Ishikawa (cell line): ENCODE measurements around the gene PRKCB.

Experiments
- CEBPB ChIP-seq: IDR thresholded peaks from 2 replicates; pipeline ENCODE4 v1.6.1; 2012
- CREB1 ChIP-seq: IDR thresholded peaks from 2 replicates; pipeline ENCODE4 v1.6.1; 2012; ENCODE audit warnings: low read depth
- EGR1 ChIP-seq: IDR thresholded peaks from 2 replicates; pipeline ENCODE4 v1.6.1; 2012
- EP300 ChIP-seq: IDR thresholded peaks from 2 replicates; pipeline ENCODE4 v1.6.1; 2012; ENCODE audit warnings: borderline replicate concordance
- FOXM1 ChIP-seq: IDR thresholded peaks from 2 replicates; pipeline ENCODE4 v1.6.1; 2012; ENCODE audit warnings: low read depth, borderline replicate concordance
- NFIC ChIP-seq: IDR thresholded peaks from 2 replicates; pipeline ENCODE4 v1.6.1; 2012
- RAD21 ChIP-seq: IDR thresholded peaks from 2 replicates; pipeline ENCODE4 v1.6.1; 2012; ENCODE audit warnings: low read depth
- TAF1 ChIP-seq: IDR thresholded peaks from 2 replicates; pipeline ENCODE4 v1.6.1; 2012; ENCODE audit warnings: low read depth, mild to moderate bottlenecking
- TCF12 ChIP-seq: IDR thresholded peaks from 2 replicates; pipeline ENCODE4 v1.6.1; 2012; ENCODE audit warnings: low read depth
- TEAD4 ChIP-seq: IDR thresholded peaks from 2 replicates; pipeline ENCODE4 v1.6.1; 2012
- YY1 ChIP-seq: IDR thresholded peaks from 2 replicates; pipeline ENCODE4 v1.6.1; 2012; ENCODE audit warnings: low read depth
- ZBTB7A ChIP-seq: IDR thresholded peaks from 2 replicates; pipeline ENCODE4 v1.6.1; 2012; ENCODE audit warnings: low read depth
- TF ChIP-seq, protein P1 (sequence below): IDR thresholded peaks from 2 replicates; pipeline ENCODE4 v1.6.1; 2012; ENCODE audit warnings: low read depth, mild to moderate bottlenecking
- TF ChIP-seq, protein P2 (sequence below): IDR thresholded peaks from 2 replicates; pipeline ENCODE4 v1.6.1; 2012
- TF ChIP-seq, protein P3 (sequence below): IDR thresholded peaks from 2 replicates; pipeline ENCODE4 v1.6.1; 2012

Gene PRKCB

DNA sequence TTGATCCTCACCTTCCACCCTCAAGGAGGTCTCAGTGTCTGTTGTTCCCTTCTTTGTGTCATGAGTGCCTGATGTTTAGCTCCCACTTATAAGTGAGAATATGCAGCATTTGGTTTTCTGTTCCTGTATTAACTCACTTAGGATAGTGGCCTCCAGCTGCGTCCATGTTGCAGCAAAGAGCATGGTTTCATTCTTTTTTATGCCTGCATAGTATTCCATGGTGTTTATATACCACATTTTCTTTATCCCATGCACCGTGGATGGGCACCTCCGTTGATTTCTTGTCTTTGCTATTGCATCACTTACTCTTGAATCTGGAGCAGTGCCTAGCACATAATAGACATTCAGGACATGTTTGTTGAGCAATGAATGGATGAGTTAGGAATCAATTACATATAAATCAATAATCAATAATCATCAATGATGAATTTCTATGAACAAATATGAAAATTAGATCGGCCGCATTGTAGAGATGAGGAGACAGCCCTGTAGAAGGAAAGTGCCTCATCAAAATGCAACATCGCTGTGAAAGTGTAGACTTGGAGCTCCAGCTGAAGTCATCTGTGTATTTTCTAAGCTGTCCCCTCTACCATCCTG, 129.5 kb downstream of the PRKCB start:
- no peak for TF ChIP-seq CREB1
- TF ChIP-seq EGR1, result no peak
- TF ChIP-seq, protein P1, sequence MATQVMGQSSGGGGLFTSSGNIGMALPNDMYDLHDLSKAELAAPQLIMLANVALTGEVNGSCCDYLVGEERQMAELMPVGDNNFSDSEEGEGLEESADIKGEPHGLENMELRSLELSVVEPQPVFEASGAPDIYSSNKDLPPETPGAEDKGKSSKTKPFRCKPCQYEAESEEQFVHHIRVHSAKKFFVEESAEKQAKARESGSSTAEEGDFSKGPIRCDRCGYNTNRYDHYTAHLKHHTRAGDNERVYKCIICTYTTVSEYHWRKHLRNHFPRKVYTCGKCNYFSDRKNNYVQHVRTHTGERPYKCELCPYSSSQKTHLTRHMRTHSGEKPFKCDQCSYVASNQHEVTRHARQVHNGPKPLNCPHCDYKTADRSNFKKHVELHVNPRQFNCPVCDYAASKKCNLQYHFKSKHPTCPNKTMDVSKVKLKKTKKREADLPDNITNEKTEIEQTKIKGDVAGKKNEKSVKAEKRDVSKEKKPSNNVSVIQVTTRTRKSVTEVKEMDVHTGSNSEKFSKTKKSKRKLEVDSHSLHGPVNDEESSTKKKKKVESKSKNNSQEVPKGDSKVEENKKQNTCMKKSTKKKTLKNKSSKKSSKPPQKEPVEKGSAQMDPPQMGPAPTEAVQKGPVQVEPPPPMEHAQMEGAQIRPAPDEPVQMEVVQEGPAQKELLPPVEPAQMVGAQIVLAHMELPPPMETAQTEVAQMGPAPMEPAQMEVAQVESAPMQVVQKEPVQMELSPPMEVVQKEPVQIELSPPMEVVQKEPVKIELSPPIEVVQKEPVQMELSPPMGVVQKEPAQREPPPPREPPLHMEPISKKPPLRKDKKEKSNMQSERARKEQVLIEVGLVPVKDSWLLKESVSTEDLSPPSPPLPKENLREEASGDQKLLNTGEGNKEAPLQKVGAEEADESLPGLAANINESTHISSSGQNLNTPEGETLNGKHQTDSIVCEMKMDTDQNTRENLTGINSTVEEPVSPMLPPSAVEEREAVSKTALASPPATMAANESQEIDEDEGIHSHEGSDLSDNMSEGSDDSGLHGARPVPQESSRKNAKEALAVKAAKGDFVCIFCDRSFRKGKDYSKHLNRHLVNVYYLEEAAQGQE, result no peak
- TF ChIP-seq TEAD4, result no peak

DNA sequence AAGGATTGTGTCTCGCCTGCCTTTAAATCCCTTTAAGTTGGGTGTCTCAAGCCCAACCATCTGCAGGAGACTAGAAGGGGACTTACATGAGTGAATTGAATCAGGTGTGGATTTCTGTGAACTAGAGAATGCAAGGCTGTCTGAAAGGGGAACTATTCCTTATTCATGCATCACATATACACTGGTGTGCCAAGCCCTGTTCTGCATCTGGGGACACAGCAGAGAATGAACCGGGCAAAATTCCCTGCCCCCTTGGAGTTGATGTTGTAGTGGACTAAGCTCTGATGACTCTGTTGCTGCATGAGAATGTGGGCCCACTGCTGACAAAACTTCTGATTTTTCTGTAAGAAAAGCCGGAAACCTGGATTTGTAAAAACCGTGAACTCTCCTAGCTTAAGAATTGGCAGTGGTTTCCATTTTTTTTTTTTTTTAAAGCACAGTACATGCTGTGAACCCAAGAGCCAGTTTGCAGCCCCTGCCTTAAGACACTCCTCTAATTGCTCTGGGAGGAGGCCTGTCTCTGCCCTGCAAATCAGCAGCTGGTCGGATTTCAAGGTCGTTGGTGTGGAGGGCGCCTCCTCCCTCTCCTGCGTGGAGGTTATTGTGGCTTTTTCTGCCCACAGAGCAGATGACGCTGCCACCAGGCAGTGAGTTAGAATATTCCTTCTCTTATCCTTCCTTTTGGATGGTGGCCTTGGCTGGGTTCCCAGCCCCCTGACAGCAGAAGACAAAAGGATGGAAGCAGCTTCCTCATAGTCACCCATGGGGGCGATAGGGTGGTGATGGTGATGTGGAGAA, 131.0 kb downstream of the PRKCB start:
- no peak for TF ChIP-seq CREB1
- TF ChIP-seq FOXM1, result no peak
- TF ChIP-seq TEAD4, result no peak

DNA sequence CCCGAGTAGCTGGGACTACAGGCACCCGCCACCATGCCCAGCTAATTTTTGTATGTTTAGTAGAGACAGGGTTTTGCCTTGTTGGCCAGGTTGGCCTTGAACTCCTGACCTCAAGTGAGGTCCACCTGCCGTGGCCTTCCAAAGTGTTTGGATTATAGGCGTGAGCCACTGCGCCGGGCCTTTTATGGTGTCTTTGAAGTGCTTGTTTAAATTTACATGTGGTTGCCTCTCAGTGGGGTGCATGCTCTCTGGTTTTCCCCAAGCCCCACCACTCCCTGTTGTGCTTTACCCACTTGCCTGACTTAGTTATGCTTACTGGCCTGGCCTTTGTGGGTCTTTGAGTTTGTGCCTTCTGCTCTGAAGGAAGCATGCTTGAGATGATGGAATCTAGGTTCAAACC, 132.0 kb downstream of the PRKCB start:
- TF ChIP-seq TAF1 (no peak), CEBPB (no peak), EGR1 (no peak), ZBTB7A (no peak), CREB1 (no peak), FOXM1 (no peak), NFIC (no peak), EP300 (no peak)
- TF ChIP-seq, protein P2, sequence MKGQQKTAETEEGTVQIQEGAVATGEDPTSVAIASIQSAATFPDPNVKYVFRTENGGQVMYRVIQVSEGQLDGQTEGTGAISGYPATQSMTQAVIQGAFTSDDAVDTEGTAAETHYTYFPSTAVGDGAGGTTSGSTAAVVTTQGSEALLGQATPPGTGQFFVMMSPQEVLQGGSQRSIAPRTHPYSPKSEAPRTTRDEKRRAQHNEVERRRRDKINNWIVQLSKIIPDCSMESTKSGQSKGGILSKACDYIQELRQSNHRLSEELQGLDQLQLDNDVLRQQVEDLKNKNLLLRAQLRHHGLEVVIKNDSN, result no peak
- TF ChIP-seq, protein P1, result no peak
- TF ChIP-seq, protein P3, sequence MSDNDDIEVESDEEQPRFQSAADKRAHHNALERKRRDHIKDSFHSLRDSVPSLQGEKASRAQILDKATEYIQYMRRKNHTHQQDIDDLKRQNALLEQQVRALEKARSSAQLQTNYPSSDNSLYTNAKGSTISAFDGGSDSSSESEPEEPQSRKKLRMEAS, result no peak

DNA sequence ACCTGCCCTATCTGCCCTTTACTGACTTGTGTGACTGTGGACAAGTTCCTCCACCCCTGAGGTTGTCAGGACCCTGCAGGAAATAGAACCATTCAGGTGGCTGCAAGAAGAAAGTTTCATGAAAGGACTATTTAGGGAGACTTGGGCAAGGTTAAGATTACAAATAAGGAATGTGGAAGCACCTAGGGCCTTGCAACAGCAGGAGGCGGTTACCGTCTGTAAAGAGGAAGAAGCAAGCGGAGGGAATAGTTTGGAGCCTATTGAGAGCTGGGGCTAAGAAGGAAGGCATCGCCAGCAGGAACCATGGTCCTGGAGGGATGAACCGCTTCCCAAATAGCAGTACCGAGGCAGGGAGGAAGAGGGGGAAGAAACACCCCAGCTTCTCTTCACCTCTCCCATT, 132.4 kb downstream of the PRKCB start:
- TF ChIP-seq ZBTB7A (no peak), TCF12 (no peak), NFIC (no peak), EGR1 (no peak), RAD21 (no peak), TAF1 (no peak), TEAD4 (no peak), YY1 (no peak), CREB1 (no peak), EP300 (no peak)
- TF ChIP-seq, protein P1, result no peak
- TF ChIP-seq, protein P3, result no peak
- TF ChIP-seq, protein P2, result no peak
